Gastrocnemius medialis (tissue), 4 donors: ENCODE results near the gene MISP. TPM values are rescaled to one million over a fixed set of nuclear protein-coding genes. Genes with fewer than 3 reads are reported as not detected.

Source experiments
- ATAC-seq, 2 donors: fragments of 150-250 bp; one replicate each; pipeline ENCODE4 v1.9.1; 2016
- DNase-seq, 2 donors: peaks; one replicate each; pipeline ENCODE4 v3.0.0-alpha.2; 2019
- H3K27ac ChIP-seq, 4 donors: fragments of 200-600 bp; sonication (generic); 1 replicate in 1 of 4; 2 replicates in 3 of 4; pipeline ENCODE4 v1.5.1; 2016 to 2018; ENCODE audit warnings: mild to moderate bottlenecking in 2 of 4, moderate library complexity in 1 of 4
- H3K27me3 ChIP-seq, 3 donors: fragments of 200-600 bp; sonication (generic) in 2 of 3; 1 replicate in 1 of 3; 2 replicates in 2 of 3; pipeline versions ENCODE4 v1.5.1 to v1.6.0; 2016 to 2019; ENCODE audit warnings: mild to moderate bottlenecking in 1 of 3, moderate library complexity in 1 of 3
- H3K36me3 ChIP-seq, 2 donors: fragments of 200-600 bp; sonication (generic) in 1 of 2; one replicate each; pipeline ENCODE4 v1.5.1; 2017 to 2018
- H3K4me1 ChIP-seq, 2 donors: fragments of 200-600 bp; sonication (generic) in 1 of 2; one replicate each; pipeline ENCODE4 v1.5.1; 2016 to 2017; ENCODE audit warnings: mild to moderate bottlenecking in 2 of 2
- H3K4me3 ChIP-seq, 4 donors: fragments of 200-600 bp; sonication (generic) in 3 of 4; 1 replicate in 1 of 4; 2 replicates in 3 of 4; pipeline ENCODE4 v1.5.1; 2016 to 2019; ENCODE audit warnings: mild to moderate bottlenecking in 2 of 4
- H3K9me3 ChIP-seq, 3 donors: fragments of 200-600 bp; sonication (generic) in 2 of 3; 1 replicate in 1 of 3; 2 replicates in 2 of 3; pipeline ENCODE4 v1.5.1; 2016 to 2019
- POLR2A ChIP-seq, 2 donors: fragments of 450-650 bp; IDR thresholded peaks; one replicate each; pipeline ENCODE4 v1.6.1; 2017; ENCODE audit warnings: antibody characterized with exemption in 2 of 2, mild to moderate bottlenecking in 2 of 2, moderate library complexity in 2 of 2
- in situ Hi-C, 4 donors: fragments of 200-750 bp; cut with MboI; loops; one replicate each; pipeline versions ENCODE4 v1.15.0 to v1.8.0; 2017; ENCODE audit warnings: low sequenced_read_pairs in 4 of 4
- intact Hi-C: fragments of 100-400 bp; cut with DNase I; formaldehyde crosslinking; loops from one replicate; pipeline ENCODE4 v1.15.1; 2023; ENCODE audit warnings: low total_unique reads
- total RNA-seq, 4 donors: library from RNA; depleted of rRNA; stranded (reverse); fragments of >200 nt; gene quantifications; one replicate each; pipeline versions ENCODE4 v1.1.0 to v1.2.3, GENCODE V29; 2016
- TF ChIP-seq, protein P1 (sequence below), 5 experiments: fragments of 450-650 bp in 3 of 5; fragments of 200-600 bp in 2 of 5; sonication (generic) in 2 of 5; IDR thresholded peaks in 4 of 5; conservative IDR thresholded peaks in 1 of 5; 1 replicate in 4 of 5; 2 replicates in 1 of 5; pipeline ENCODE4 v1.5.1; 2016 to 2019; ENCODE audit warnings: antibody characterized with exemption in 5 of 5, mild to moderate bottlenecking in 3 of 5, moderate library complexity in 3 of 5

The MISP gene
- total RNA-seq, 4 donors from 2014 or later = 1.2 TPM; not detected in 3

DNA sequence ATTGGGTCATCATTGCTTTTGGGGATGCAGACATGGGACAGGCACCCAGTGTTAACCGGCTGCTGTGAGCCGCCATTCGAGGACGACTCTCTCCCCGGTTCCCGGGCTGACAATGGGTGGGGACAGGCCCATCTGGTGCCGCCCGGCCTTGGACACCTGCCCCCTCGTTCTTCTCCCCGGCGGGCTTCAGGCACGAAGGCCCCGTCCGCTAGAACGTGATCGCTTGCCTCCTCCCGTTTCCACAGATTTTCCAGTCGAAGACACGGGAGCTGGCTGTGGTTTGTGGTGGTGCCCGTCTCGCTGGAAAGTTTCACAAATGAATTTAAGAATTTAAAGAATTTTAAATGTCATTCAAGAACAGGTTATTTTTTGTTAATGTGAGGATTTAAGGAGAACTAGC lies 40.1 kb upstream of the MISP start:
- intact Hi-C loops = no loop called here
- no peak for ATAC-seq
- DNase-seq = no peak

DNA sequence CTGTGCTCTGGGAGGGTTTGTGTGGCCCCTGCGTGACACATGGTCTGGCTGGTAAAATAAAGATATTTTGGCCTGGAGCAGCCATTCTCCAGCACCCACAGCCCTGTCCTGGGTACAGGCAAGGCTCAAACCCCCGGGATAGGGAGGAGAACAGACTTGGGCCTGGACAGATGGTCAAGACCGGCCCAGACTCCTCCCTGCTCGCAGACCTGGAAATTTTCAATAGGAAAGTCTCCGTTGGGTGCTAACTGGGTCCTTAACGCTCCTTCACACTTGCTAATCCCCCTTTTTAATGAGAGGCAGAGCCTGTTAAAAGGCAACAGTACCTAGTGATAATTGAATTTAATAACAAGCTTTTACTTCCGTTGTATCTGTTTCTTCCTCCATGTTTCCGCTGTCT lies 39.7 kb upstream of the MISP start:
- in situ Hi-C loops (no loop called here), intact Hi-C loops (no loop called here)
- no peaks in the 10 kb centered on the region for H3K9me3 ChIP-seq
- peak overlapping the region; percentile 80 to 83 (median 82) for H3K27ac ChIP-seq
- no peaks in the 10 kb centered on the region for H3K36me3 ChIP-seq
- ATAC-seq = no peak
- peaks cover 5 to 33% (median 29%) of the 10 kb centered on the region in 3 donors for H3K27me3 ChIP-seq
- TF ChIP-seq, protein P1, sequence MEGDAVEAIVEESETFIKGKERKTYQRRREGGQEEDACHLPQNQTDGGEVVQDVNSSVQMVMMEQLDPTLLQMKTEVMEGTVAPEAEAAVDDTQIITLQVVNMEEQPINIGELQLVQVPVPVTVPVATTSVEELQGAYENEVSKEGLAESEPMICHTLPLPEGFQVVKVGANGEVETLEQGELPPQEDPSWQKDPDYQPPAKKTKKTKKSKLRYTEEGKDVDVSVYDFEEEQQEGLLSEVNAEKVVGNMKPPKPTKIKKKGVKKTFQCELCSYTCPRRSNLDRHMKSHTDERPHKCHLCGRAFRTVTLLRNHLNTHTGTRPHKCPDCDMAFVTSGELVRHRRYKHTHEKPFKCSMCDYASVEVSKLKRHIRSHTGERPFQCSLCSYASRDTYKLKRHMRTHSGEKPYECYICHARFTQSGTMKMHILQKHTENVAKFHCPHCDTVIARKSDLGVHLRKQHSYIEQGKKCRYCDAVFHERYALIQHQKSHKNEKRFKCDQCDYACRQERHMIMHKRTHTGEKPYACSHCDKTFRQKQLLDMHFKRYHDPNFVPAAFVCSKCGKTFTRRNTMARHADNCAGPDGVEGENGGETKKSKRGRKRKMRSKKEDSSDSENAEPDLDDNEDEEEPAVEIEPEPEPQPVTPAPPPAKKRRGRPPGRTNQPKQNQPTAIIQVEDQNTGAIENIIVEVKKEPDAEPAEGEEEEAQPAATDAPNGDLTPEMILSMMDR (IDR thresholded peaks at IDR 0.05 in 4 of 5, conservative IDR thresholded peaks at IDR 0.05 in 1 of 5) = no peak
- no peak for DNase-seq
- no peaks in the 10 kb centered on the region for H3K4me1 ChIP-seq
- no peak overlapping the region for H3K4me3 ChIP-seq

More for the DNA sequence above, 40.1 kb upstream of the MISP start:
- no peaks in the 10 kb centered on the region for H3K9me3 ChIP-seq
- peak overlapping the region; percentile 80 to 83 (median 82) for H3K27ac ChIP-seq
- H3K4me1 ChIP-seq = no peaks in the 10 kb centered on the region
- TF ChIP-seq POLR2A (IDR thresholded peaks at IDR 0.05) = no peak
- TF ChIP-seq, protein P1 (IDR thresholded peaks at IDR 0.05 in 4 of 5, conservative IDR thresholded peaks at IDR 0.05 in 1 of 5) = no peak
- peak overlapping the region in 3 of 4 donors; percentile 58 to 63 (median 62) for H3K4me3 ChIP-seq
- in situ Hi-C loops = no loop called here
- H3K36me3 ChIP-seq = no peaks in the 10 kb centered on the region
- H3K27me3 ChIP-seq = peaks cover 7 to 36% (median 34%) of the 10 kb centered on the region in 3 donors

DNA sequence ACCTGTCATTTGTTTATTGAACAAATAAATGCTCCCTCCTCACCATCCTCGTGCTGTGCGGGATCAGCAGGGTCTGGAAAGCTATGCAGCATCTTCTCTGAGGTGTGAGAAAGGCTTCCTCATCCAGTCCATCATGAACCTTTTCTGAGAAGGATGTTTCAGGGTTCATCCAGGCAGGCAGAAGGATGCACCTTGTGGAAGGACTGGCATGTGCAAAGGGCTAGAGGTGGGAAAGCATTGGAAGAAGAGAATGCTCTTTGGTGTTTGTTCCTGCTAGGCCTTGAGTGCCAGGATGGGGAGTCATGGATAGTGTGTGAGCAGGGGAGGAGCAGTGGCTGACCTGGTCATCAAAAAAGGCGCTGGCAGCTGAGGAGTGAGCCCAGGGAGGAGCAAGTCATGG lies 35.6 kb upstream of the MISP start:
- Histone ChIP-seq H3K4me3 (no peak overlapping the region), H3K36me3 (no peaks in the 10 kb centered on the region), H3K27me3 (peaks cover 6 to 17% (median 15%) of the 10 kb centered on the region in 3 donors), H3K9me3 (no peaks in the 10 kb centered on the region), H3K27ac (no peak overlapping the region), H3K4me1 (no peaks in the 10 kb centered on the region)
- no peak for ATAC-seq
- in situ Hi-C loops (no loop called here), intact Hi-C loops (no loop called here)
- DNase-seq = no peak
- TF ChIP-seq, protein P1 (IDR thresholded peaks at IDR 0.05 in 4 of 5, conservative IDR thresholded peaks at IDR 0.05 in 1 of 5) = no peak
- no peak for TF ChIP-seq POLR2A (IDR thresholded peaks at IDR 0.05)

DNA sequence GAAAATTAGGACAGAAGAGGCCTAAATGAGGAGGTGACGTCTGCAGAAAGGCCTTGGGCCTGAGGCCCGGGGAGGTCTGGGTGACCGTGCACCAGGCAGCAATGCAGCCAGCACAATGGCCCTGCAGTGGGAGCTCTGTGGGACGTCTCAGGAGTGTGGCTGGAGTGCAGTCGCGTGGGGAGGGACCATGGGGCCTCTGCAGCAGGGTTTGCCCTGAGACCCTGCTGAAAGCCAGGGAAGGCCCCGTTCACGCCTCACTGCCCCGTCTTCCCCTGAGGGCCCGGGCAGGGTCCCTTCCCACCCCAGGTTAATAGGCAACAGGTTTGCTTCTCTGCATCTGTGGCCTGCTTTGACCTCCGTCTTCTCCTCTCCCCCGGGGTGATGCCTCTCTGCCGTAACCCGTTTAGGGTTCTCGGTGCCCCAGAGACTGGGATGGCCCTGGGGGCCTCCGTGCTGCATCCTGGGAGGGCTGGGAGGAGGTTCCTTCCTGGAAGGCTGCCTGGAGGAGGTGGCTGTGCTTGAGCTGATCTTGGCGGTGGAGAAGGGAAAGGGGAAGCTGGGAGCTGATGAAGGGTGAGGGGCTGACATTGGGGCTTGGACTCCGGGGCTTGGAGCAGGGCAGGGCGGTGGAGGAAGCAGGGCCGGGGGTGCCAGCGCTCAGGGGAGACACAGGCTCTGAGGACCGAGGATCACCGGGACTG lies 32.5 kb upstream of the MISP start:
- TF ChIP-seq, protein P1 (IDR thresholded peaks at IDR 0.05 in 4 of 5, conservative IDR thresholded peaks at IDR 0.05 in 1 of 5) = no peak
- no peak for TF ChIP-seq POLR2A (IDR thresholded peaks at IDR 0.05)
- Histone ChIP-seq H3K4me3 (no peak overlapping the region), H3K9me3 (no peaks in the 10 kb centered on the region), H3K27me3 (peaks cover 6 to 18% (median 17%) of the 10 kb centered on the region in 3 donors), H3K4me1 (no peaks in the 10 kb centered on the region), H3K27ac (peak overlapping the region in 3 of 4 donors; percentile 42 to 62 (median 53)), H3K36me3 (no peaks in the 10 kb centered on the region)
- intact Hi-C loops = no loop called here
- DNase-seq = no peak
- in situ Hi-C loops = no loop called here
- no peak for ATAC-seq
